Measurements from ENCODE around the gene RALA. TPM values are rescaled to one million over a fixed set of nuclear protein-coding genes. Genes with fewer than 3 reads are reported as not detected.

RALA gene
- total and polyA plus RNA-seq, 2 of the 13 experiments (the other 11 are each of a cell fraction or from before 2014, with no cell fraction given): 11.8 to 19.5 TPM

DNA sequence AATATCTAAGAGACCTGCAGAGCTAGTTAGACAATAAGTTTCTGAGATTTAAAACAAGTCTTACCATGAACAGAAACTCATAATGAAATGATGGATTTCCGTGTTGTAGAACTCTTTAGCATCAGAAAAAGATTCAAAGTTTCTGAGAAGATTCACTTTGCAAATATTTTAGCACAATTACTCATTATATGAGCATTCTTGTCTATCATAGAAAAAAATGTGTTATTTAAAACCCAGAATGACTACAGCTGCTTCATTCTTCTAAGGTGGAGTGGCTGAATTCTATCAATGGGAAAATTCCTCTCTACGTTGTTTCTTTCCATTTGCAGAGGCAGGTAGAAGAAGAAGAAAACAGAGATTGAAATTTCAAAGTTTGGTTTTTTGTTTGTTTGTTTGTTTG, 21.0 kb upstream of the RALA start (continued):
- no peak for TF ChIP-seq ZNF136 (CRISPR knock-in tag; IDR thresholded peaks at IDR 0.05; ENCODE audit: low read depth)
- no peak for TF ChIP-seq ZNF790 (CRISPR knock-in tag; IDR thresholded peaks at IDR 0.05; ENCODE audit: borderline replicate concordance)
- no peak for TF ChIP-seq HMG20A (CRISPR knock-in tag; IDR thresholded peaks at IDR 0.05; ENCODE audit: borderline replicate concordance)
- no peak for TF ChIP-seq MXD1 (CRISPR knock-in tag; IDR thresholded peaks at IDR 0.05)
- TF ChIP-seq BCLAF1 (IDR thresholded peaks at IDR 0.05): no peak

GRCh38 chr7:39603924-39604323, 19.4 kb upstream of the RALA start:
- Histone ChIP-seq H3K27me3 (ENCODE audit: control insufficient read depth in 1 of 2, insufficient read depth in 2 of 2, low read length in 2 of 2) (no peaks in the 10 kb centered on the region), H4K20me1 (ENCODE audit: insufficient read depth, low read length) (no peaks in the 10 kb centered on the region), H3K9me3 (ENCODE audit: low read length) (no peaks in the 10 kb centered on the region), H3K36me3 (replicated peaks in 1 of 2; ENCODE audit: control insufficient read depth in 1 of 2, insufficient read depth in 2 of 2, low read length in 2 of 2) (no peaks in the 10 kb centered on the region), H3K79me2 (ENCODE audit: insufficient read depth, low read length) (no peaks in the 10 kb centered on the region), H3K4me3 (replicated peaks in 1 of 3; ENCODE audit: insufficient read depth in 1 of 3, low read depth in 2 of 3, low read length in 3 of 3) (no peak overlapping the region), H3K9ac (ENCODE audit: insufficient read depth, low read depth, low read length) (no peak overlapping the region), H3K4me2 (ENCODE audit: low read depth, low read length) (no peak overlapping the region), H3K4me1 (ENCODE audit: insufficient read depth, low read length) (no peaks in the 10 kb centered on the region), H3K27ac (ENCODE audit: extremely low read length, insufficient read depth, low read length) (no peak overlapping the region), H2AFZ (ENCODE audit: low read length) (no peak overlapping the region)
- DNase-seq (ENCODE audit: low spot score) (no peak), ATAC-seq (no peak), FAIRE-seq (no peak)
- no TSS peak for BruUV-seq (replicated peaks)
- intact Hi-C loops (cut with micrococcal nuclease; ENCODE audit: unreplicated experiment) (no loop called here), in situ Hi-C loops (cut with HindIII; ENCODE audit: extremely low pct_ligation_motif_present, low pct_unique_long_range_greater_than_20kb) (no loop called here)
- CTCF ChIA-PET (ENCODE audit: low intra/inter-chr PET ratio, low total read pairs): no interaction called here
- POLR2A ChIA-PET: no interaction called here
- TF ChIP-seq PRDM10 (CRISPR knock-in tag; IDR thresholded peaks at IDR 0.05; ENCODE audit: low read depth) (no peak), ZNF724P (CRISPR knock-in tag; IDR thresholded peaks at IDR 0.05; ENCODE audit: borderline replicate concordance) (no peak), TRIM24 (CRISPR knock-in tag; IDR thresholded peaks at IDR 0.05) (no peak), IRF2 (CRISPR knock-in tag; IDR thresholded peaks at IDR 0.05) (no peak)
- TF ChIP-seq, protein P1, sequence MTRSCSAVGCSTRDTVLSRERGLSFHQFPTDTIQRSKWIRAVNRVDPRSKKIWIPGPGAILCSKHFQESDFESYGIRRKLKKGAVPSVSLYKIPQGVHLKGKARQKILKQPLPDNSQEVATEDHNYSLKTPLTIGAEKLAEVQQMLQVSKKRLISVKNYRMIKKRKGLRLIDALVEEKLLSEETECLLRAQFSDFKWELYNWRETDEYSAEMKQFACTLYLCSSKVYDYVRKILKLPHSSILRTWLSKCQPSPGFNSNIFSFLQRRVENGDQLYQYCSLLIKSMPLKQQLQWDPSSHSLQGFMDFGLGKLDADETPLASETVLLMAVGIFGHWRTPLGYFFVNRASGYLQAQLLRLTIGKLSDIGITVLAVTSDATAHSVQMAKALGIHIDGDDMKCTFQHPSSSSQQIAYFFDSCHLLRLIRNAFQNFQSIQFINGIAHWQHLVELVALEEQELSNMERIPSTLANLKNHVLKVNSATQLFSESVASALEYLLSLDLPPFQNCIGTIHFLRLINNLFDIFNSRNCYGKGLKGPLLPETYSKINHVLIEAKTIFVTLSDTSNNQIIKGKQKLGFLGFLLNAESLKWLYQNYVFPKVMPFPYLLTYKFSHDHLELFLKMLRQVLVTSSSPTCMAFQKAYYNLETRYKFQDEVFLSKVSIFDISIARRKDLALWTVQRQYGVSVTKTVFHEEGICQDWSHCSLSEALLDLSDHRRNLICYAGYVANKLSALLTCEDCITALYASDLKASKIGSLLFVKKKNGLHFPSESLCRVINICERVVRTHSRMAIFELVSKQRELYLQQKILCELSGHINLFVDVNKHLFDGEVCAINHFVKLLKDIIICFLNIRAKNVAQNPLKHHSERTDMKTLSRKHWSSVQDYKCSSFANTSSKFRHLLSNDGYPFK (CRISPR knock-in tag; IDR thresholded peaks at IDR 0.05; ENCODE audit: borderline replicate concordance): no peak
